HG02763 (cell line): ENCODE results near the gene FCN1.

Source experiments
- ATAC-seq: cut with Tn5 transposase; IDR thresholded peaks from one replicate; pipeline ENCODE4 v1.9.1; 2021; ENCODE audit warnings: mild to moderate bottlenecking, moderate library complexity; ENCODE audit not compliant: unreplicated experiment

The FCN1 gene

DNA sequence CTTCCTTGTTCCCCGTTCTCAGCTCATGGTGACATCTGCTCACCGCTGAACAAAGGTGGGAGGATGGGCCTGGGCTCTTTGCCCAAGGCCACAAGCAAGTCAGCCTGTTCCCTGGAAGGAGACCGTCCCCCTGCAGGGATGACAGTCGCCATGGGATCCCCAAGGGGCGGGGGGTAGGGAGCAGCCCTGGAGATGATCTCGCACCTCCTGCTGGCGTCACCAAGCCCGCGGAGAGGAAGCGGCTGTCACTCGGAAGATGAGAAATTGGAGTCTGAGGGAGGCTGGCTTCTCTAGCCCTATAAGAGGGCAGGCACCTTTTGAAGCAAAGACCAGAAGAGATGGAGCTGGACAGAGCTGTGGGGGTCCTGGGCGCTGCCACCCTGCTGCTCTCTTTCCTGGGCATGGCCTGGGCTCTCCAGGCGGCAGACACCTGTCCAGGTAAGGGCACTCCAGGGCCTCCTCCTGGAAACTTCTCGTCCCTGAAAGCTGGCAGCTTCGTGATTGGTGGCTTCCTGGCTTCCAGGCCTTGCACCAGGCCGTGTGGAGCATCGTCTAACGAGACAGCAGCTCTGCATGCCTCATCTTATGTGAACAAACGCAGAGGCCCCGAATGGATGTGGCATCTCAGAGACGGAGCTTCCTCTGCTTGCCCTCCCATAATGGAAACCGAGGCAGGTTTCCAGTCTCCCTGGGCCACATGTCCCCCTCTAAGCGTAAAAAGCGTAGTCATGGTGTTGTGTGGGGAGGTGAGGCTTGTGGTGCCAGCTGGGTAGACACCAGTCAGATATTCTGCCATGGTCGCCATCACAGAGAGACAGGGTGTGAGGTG is 37.0 kb downstream of the FCN1 start, which contains the start of gene FCN2:
Gene FCN2 (plus strand): TSS at position 327 of the 829 bp plus-strand sequence. CDS start 12 bp downstream, at position 339.
- ATAC-seq, result no peak

DNA sequence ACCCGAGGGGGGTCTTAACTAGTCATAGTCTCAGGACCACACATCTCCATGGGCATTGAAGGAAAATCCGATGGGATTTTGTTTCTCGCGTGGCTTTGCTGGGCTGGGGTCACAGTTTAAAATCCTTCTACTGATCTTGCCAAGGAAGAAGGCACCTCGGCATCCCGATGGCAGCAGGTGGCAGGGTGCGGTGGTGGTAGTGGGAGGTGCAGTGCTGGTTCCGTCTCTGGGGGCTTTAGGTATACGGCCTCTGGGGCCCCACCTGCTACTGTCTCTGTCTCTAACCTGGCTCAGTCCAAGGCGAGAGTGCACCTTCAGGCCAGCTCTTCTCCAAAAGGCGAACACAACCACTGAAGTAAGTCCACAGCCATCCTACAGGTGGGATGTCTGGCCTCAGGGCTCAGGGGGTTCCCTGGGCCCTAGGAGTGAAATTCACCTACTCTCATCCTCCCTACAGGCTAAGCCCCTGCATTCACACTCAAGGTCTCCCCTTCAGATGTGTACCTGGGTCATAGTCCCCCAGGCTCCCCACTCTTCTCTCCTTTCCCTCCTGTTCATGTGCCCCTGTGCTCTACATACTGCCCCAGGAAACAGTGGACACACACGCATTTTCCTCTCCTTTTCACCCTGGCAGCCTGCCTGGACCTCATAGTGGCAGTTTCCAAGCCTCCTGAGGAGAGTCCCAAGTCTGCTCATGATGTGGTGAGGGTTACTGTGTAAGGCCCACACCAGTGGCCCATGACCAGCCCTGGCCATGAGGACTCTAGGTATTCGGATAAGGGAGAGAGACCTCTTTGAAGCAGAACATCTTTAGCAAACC is 37.8 kb downstream of the FCN1 start:
- ATAC-seq, result no peak

DNA sequence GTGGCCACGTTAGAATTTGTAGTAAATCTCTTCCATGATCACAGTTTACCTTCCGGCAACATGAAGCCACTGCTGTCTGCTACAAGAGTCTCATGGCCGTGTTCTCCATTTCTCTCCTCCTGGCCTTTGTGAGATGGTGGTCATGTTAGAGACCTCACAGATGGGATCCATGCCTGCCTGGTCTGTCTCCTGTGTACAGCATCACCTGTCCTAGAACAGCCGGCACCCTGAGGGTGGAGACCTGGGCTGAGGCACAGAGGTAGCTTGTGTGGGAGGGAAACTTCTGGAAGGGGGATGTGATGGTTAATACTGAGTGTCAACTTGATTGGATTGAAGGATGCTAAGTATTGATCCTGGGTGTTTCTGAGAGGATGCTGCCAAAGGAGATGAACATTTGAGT is 40.2 kb downstream of the FCN1 start:
- no peak for ATAC-seq

DNA sequence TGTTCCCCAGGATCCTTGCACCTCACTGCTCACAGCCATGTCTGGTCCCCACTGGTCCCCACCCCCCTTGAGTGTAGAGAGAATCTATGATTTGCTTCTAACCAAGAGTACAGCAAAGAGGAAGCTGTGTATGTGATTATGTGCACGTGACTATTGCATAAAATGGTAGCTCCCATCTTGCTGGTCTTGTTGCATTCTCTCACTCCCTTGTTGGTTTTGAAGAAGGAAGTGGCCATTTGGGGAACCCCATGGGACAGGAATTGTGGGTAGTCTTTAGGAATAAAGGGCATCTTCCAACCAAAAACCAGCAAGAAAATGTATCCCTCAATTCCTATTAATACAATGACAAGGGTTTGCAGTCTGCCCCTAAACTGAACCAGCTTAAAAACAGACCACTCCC is 42.3 kb downstream of the FCN1 start:
- no peak for ATAC-seq

DNA sequence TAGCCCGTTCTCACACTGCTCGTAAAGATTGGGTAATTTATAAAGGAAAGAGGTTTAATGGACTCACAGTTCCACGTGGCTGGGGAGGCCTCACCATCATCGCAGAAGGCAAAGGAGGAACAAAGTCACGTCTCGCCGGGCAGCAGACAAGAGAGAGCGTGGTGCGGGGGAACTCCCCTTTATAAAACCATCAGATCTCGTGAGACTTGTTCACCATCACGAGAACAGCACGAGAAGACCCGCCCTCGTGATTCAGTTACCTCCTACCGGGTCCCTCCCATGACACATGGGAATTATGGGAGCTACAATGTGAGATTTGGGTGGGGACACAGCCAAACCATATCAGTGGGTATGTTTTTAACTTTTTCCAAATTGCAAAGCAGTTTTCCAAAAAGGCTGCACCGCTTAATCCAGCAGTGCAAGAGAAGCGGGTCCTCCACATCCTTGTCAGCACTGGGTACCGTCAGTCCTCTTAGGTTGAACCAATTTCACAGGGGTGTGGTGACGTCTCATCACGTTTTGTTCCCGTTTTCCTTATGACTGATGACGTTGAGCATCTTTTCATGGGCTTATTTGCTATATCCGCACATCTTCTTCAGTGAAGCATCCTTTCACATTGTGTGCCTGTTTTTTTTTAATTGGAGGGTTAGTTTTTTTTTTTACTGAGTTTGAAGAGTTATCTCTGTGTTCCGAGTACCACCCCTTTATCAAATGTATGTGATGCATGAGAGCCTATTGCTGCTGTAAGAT is 45.1 kb downstream of the FCN1 start:
- ATAC-seq, result no peak

DNA sequence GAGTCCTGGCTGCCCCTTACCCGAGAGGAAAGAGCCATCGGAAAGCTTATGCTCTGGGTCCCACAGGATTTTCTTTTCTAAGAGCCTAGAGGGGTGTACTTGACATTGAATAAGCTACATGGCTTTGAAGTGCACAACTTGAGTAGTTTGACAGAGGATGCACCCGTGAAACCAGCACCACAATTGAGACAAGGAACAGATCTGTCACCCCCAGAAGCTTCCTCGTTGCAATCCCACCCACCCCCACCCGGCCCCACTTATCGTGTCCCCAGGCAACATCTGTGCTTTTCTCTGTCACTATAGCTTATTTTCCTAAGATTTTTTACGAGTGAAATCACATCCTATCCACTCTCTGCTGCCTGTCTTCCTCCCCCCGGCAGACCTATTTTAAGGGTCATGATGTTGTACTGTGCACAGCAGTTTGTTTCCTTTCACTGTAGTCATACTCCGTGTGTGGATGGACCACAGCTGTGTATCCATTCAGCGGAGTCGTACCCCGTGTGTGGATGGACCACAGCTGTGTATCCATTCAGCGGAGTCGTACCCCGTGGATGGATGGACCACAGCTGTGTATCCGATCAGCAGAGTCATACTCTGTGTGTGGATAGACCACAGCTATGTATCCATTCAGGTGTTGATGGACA is 45.9 kb downstream of the FCN1 start:
- no peak for ATAC-seq

DNA sequence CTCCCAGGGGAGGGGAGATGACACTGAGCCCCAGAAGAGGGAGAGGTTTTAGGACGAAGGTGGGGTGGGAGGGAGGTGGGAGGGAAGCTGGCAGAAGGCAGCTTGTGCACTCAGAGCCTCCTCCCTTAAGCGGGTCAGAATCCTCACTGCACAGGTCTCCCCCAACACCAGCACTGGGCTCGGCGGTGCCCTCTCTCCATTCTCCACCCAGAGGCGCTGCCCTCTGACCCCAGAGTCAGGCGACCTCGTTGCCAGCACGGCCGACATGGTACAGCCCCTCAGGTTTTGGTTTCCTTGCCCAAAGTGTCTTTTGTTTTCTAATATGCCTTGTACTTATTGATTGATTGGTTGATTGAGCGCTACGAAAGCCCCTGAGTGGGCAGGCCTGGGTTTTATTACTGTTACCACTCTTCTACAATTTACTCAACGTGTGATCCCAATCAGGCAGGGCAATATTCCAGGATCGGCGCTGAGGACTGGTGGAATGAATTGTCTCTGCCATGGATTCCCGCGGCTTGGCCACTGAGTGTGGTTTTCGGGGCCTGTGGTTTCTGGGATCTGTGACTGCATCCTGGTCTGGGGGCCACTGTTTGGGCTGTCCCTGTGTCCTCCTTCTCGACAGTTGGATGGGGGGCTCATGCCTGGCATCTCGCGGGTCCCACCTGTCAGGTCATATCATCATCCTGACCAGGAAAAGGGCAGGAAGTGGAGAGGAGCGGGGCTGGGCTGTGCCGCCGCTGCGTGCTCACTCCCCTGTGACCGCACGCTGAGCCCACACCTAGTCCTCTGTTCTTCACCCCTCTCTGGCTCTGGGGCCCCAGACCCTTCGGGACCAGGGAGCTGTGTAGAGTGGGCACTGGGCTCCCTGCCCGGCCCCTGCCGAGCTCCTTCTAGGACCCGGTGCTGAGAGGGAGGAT is 46.7 kb downstream of the FCN1 start:
- no peak for ATAC-seq

DNA sequence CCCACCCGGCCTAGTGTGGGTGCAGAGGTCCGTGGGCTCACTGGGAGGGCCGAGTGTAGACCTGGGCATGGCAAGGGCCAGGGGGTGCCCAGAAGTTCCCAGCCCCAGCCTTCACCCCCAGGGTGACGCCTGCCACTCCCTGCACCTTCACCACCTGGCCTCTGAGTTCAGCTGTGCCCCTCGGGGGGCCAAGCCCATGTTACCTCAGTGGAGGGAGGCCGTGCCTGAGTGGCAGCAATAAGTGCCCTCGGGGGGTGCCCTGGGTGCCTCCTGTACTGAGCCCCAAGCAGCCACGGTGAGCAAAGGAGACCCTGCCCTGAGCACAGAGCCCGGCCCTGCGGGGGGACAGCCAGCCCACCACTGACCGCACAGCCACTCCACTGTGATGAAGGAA is 47.4 kb downstream of the FCN1 start:
- no peak for ATAC-seq

DNA sequence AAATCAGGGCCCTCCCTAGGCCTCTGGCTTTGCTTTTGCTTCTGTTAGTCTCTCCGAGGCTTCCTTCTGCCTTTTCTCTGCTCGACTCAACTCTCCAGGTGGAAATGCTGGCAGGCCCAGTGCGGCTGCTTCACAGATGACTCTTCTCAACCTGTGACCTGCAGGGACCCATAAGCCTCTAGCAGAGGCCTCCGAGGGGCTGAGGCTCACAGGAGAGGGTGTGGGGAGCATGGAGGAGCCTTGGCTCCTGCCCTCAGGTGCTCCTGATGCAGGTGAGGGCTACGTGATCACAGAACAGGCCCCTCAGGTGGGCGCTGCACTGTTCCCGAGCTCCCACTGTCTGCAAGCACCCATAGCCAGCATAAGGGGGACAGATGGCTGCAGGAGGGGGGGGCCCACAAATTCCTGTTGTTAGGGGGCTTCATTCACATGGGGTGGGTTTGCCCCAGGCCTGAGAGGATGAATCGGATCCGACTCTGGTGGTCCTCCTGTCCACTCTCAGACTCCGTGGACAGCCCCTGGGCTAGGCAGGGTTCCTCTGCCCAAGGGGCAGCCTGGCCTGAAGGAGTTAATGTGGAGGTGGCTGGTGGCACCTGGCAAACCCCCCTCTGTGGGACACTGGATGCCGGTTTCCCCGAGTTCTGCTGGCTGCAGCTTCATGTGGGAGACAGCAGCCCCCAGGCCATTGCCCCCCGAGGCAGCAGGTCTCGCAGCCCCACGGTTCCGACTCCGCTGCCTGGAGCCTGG is 48.0 kb downstream of the FCN1 start:
- ATAC-seq, result no peak

DNA sequence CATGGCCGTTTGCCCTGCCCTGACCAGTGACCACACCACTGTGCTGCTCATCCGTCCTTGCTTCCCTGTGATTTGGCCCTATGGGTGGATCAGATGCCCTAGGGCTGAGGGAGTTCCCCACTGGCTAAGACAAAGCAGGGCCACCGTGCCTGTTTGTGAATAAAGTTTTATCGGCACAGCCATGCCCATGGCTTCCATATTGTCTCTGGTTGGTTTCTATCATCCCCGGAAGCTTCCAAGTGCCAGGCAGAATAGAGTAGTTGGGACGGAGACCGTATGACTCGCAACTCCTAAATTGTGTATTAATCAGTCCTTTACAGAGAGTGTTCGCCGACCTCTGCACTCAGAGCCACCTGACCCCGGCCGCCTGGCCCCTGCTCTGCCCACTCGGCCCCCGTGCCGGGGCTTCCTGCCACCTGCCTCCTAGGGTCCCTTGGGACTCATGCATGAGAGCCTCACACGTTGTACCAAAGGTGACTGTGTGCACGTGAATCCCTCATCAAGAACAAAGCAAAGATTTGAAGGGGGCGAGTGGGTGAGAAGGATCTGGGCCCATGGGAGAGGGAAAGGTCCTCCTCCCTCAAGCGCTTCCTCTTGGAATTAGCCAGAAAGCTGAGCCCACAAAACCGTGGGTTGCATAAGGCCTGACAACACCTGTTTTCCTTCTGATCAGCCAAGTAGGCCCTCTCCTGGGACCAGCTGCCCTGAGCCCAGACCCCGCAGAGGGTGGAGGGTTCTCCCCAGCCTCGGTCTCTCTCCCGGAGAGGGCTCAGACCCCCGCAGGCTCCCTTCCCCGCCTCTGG is 48.8 kb downstream of the FCN1 start:
- no peak for ATAC-seq

DNA sequence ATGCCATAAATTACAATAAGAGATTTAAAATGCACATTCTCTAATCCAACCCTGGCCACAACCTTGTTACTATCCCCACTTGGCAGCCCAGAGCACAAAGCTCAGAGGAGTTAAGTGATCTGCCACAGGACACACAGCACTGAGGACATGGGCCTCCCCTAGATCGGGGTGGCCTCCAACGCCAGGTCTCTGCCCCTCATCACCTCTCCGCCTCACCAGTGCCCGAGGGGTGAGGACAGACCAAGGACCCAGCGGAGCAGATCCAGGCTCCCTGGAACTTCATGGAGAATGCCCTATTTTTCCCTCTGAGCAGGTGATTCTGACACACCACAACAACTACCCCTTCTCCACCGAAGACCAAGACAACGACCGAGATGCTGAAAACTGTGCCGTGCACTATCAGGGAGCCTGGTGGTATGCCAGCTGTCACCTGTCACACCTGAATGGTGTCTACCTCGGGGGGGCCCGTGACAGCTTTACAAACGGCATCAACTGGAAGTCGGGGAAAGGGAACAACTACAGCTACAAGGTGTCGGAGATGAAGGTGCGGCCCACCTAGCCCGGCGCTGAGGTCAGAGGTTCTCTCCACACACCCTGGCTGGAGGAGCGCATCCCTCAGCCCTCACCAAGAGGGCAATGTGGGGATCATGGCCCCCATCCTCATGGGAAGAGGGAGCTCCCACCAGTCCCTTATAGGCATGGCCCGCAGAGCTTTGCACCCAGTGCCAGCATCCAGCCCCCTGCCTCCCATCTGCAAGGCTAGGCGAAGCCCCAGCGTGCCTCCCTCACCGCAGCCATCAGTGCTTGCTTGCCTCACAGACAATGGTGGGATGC is 49.6 kb downstream of the FCN1 start:
- ATAC-seq, result no peak

DNA sequence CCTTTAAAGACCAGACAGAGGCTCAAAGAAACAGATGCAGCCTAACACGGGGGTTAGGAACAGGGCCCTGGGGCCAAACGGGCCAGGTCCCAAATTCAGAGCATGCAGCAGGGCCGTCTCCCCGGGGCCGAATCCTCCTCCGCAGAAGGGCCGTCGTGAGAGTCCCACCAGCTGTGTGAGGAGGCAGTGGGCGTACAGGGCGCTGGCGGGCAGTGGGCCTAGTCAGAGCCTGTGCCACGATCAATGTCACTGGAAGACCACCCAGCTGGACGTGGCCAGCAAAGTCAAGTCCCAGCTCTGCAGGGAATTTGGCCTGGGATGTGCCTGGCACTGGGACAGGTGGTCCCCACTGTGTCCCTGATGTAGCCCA is 52.9 kb downstream of the FCN1 start:
- no peak for ATAC-seq

DNA sequence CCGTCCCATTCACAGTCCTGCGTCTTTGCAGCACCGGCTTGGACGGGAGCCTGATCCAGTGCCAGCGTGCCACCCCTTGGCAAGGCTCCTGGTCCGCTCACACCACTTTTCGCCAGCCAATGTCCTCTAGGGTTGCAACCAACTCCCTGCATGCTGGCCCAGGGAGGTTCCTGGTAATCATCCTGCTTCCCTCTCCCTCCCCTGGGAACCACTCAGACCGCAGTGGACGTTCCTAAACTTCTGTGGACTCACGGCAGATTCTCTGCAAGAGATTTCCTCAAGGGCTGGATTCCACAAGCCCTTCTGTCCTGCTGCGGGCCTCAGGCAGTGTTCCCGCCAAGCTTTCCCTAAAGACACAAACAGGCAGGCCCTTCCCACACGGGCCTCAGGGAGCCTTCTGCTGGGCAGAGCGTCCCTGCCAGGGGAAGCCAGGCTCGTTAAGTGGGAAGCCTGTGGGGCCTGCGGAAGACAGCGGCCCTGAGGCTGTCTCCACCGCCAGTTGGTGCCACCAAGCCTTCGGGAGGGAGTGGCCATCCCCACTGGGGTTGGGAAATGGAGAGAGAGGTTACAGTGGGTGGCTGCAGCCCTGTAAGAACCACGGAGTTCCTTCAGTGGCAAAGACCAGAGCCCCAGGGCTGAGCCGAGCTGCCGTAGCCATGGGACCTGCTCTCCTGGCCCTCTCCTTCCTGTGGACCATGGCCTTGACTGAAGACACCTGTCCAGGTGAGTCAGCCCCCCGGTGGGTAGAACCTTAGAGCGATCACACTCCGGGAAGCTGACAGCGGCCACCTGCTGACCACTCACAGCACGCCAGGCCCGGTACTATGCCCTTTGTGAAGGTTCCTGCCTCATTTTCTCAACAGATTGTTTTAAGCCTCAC is 53.5 kb downstream of the FCN1 start:
- ATAC-seq, result no peak

DNA sequence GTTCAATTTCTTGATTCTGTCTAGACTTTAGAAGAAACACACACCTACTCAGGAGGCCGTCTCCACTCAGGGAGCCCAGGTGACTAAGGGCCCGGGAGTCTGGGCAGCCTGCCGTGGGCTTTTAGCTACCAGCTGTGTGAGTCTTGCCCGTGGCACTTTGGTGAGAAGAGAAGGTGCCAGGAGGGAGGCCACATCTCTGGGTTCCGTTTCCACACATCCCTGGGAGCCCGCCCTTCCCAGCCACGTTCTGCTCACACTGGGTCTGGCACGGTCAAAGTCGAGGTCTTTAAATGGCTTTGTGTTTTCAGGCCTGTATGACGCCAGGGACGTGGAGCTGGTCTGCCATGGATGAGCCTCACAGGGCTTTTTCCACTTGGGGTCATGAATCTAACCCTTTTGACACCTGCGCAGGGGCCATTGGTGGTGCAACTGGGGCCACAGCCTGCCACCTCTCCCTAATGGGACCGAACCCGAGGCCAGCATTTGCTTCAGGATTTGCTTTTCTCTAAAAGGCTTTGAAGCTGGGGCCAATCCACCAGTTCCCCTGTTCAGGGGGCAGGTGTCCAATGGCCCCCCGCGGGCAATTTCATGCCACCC is 54.3 kb downstream of the FCN1 start:
- ATAC-seq, result no peak

DNA sequence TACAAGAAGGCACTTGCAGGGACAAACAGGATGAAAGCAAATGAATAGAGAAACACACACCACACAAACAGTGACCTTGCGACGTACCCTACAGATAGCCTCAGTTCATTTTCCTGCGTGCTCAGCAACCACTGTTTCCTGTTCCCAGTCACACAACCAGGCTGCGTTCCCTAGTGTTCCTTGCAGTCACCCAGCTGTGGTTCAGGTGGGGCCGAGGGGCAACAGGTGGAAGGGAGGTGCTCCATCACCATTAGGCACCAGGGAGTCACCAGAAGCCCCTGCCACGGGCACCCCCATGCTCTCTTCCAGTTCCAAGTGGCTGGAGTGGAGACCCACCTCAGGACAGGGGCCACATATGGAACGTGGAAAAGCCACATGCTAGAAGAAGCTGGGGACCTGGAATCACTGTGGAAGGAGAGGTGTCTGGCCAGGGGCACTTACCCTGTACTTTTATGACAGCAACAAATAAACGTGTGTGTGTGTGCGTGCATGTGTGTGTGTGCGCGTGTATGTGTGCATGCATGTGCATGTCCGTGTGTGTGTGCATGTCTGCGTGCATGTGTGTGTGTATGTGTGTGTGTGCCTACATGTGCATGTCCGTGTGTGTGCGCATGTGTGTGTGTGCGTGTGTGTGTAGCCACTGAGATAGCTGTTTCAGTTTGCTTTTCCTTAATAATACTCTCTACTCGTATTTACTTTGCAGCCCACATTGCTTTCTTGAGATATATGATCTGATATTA is 55.9 kb downstream of the FCN1 start:
- no peak for ATAC-seq
